Endothelial cell of umbilical vein (primary cell): Measurements from ENCODE around the gene OTUD1.

ENCODE experiments used
- CTCF ChIP-seq, 2 donors: IDR thresholded peaks; 1 replicate in 1 of 2; 2 replicates in 1 of 2; pipeline ENCODE4 v1.5.1; 2011; ENCODE audit warnings: low read length in 2 of 2, mild to moderate bottlenecking in 2 of 2, moderate library complexity in 2 of 2, control low read depth in 1 of 2, inconsistent platforms in 1 of 2, low read depth in 1 of 2; ENCODE audit not compliant: insufficient read depth in 1 of 2; ENCODE audit errors: extremely low read depth in 1 of 2
- MAX ChIP-seq: IDR thresholded peaks from 2 replicates; pipeline ENCODE4 v1.6.1; 2011; ENCODE audit not compliant: insufficient read depth, insufficient read length

DNA sequence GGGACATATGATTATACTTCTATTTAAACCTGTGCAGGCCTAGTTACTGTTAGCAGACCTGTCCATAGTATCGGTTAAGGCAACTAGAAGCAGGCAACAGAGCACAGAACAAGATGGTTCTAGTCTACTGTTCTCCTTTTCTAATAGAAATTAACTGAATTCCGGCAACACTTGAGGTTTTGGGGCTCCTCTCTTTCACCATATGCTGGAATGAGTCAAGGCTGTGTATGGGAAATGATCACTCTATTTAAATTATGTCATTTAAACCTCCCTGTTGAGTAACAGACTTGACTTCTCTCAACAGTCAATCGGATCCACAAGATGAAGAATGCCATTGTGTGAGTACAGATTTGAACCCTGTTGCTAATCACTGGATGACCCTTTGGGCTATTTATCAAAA, 6.2 kb upstream of the OTUD1 start:
- TF ChIP-seq CTCF (IDR thresholded peaks at IDR 0.05; ENCODE audit: extremely low read depth in 1 of 2, insufficient read depth in 1 of 2, low read depth in 1 of 2, low read length in 2 of 2) (no peak), MAX (no peak)
